ENCODE measurements around the gene BGLAP. TPM values are rescaled to one million over a fixed set of nuclear protein-coding genes. Genes with fewer than 3 reads are reported as not detected.

Gene BGLAP
- total RNA-seq, 1 experiment from 2014 or later = 2.3 TPM

DNA sequence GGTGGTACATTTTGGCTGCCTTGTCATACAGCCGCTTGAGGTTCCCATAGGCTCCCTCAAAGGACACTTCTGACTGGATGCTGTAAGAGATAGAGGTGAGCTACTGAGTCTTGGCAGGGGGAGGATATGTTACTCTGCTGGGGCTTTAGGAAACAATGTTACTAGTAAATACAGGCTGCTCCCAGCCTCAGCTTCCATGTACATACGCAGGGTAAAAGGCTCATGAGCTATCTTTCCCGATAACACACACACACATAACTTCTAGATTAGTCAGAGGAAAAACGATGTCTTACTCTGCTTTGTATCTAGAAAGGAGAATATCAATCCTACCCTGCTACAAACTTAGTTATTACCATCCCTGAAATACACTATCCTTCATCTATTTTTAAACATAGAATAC is 26.4 kb downstream of the BGLAP start (continued):
- TF ChIP-seq, protein P1, sequence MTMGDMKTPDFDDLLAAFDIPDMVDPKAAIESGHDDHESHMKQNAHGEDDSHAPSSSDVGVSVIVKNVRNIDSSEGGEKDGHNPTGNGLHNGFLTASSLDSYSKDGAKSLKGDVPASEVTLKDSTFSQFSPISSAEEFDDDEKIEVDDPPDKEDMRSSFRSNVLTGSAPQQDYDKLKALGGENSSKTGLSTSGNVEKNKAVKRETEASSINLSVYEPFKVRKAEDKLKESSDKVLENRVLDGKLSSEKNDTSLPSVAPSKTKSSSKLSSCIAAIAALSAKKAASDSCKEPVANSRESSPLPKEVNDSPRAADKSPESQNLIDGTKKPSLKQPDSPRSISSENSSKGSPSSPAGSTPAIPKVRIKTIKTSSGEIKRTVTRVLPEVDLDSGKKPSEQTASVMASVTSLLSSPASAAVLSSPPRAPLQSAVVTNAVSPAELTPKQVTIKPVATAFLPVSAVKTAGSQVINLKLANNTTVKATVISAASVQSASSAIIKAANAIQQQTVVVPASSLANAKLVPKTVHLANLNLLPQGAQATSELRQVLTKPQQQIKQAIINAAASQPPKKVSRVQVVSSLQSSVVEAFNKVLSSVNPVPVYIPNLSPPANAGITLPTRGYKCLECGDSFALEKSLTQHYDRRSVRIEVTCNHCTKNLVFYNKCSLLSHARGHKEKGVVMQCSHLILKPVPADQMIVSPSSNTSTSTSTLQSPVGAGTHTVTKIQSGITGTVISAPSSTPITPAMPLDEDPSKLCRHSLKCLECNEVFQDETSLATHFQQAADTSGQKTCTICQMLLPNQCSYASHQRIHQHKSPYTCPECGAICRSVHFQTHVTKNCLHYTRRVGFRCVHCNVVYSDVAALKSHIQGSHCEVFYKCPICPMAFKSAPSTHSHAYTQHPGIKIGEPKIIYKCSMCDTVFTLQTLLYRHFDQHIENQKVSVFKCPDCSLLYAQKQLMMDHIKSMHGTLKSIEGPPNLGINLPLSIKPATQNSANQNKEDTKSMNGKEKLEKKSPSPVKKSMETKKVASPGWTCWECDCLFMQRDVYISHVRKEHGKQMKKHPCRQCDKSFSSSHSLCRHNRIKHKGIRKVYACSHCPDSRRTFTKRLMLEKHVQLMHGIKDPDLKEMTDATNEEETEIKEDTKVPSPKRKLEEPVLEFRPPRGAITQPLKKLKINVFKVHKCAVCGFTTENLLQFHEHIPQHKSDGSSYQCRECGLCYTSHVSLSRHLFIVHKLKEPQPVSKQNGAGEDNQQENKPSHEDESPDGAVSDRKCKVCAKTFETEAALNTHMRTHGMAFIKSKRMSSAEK (CRISPR knock-in tag; IDR thresholded peaks at IDR 0.05; ENCODE audit: borderline replicate concordance) = no peak
- TF ChIP-seq, protein P2, sequence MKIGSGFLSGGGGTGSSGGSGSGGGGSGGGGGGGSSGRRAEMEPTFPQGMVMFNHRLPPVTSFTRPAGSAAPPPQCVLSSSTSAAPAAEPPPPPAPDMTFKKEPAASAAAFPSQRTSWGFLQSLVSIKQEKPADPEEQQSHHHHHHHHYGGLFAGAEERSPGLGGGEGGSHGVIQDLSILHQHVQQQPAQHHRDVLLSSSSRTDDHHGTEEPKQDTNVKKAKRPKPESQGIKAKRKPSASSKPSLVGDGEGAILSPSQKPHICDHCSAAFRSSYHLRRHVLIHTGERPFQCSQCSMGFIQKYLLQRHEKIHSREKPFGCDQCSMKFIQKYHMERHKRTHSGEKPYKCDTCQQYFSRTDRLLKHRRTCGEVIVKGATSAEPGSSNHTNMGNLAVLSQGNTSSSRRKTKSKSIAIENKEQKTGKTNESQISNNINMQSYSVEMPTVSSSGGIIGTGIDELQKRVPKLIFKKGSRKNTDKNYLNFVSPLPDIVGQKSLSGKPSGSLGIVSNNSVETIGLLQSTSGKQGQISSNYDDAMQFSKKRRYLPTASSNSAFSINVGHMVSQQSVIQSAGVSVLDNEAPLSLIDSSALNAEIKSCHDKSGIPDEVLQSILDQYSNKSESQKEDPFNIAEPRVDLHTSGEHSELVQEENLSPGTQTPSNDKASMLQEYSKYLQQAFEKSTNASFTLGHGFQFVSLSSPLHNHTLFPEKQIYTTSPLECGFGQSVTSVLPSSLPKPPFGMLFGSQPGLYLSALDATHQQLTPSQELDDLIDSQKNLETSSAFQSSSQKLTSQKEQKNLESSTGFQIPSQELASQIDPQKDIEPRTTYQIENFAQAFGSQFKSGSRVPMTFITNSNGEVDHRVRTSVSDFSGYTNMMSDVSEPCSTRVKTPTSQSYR (CRISPR knock-in tag; IDR thresholded peaks at IDR 0.05) = no peak
- TF ChIP-seq, protein P3, sequence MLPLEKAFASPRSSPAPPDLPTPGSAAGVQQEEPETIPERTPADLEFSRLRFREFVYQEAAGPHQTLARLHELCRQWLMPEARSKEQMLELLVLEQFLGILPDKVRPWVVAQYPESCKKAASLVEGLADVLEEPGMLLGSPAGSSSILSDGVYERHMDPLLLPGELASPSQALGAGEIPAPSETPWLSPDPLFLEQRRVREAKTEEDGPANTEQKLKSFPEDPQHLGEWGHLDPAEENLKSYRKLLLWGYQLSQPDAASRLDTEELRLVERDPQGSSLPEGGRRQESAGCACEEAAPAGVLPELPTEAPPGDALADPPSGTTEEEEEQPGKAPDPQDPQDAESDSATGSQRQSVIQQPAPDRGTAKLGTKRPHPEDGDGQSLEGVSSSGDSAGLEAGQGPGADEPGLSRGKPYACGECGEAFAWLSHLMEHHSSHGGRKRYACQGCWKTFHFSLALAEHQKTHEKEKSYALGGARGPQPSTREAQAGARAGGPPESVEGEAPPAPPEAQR (CRISPR knock-in tag; IDR thresholded peaks at IDR 0.05) = no peak
- TF ChIP-seq SOX15 (CRISPR knock-in tag; IDR thresholded peaks at IDR 0.05) (no peak), GABPB1 (CRISPR knock-in tag; IDR thresholded peaks at IDR 0.05) (no peak)
- TF ChIP-seq, protein P4, sequence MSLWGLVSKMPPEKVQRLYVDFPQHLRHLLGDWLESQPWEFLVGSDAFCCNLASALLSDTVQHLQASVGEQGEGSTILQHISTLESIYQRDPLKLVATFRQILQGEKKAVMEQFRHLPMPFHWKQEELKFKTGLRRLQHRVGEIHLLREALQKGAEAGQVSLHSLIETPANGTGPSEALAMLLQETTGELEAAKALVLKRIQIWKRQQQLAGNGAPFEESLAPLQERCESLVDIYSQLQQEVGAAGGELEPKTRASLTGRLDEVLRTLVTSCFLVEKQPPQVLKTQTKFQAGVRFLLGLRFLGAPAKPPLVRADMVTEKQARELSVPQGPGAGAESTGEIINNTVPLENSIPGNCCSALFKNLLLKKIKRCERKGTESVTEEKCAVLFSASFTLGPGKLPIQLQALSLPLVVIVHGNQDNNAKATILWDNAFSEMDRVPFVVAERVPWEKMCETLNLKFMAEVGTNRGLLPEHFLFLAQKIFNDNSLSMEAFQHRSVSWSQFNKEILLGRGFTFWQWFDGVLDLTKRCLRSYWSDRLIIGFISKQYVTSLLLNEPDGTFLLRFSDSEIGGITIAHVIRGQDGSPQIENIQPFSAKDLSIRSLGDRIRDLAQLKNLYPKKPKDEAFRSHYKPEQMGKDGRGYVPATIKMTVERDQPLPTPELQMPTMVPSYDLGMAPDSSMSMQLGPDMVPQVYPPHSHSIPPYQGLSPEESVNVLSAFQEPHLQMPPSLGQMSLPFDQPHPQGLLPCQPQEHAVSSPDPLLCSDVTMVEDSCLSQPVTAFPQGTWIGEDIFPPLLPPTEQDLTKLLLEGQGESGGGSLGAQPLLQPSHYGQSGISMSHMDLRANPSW (CRISPR knock-in tag; conservative IDR thresholded peaks at IDR 0.05; ENCODE audit: low read depth) = no peak
- TF ChIP-seq, protein P5, sequence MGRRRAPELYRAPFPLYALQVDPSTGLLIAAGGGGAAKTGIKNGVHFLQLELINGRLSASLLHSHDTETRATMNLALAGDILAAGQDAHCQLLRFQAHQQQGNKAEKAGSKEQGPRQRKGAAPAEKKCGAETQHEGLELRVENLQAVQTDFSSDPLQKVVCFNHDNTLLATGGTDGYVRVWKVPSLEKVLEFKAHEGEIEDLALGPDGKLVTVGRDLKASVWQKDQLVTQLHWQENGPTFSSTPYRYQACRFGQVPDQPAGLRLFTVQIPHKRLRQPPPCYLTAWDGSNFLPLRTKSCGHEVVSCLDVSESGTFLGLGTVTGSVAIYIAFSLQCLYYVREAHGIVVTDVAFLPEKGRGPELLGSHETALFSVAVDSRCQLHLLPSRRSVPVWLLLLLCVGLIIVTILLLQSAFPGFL (CRISPR knock-in tag; IDR thresholded peaks at IDR 0.05; ENCODE audit: borderline replicate concordance) = no peak

DNA sequence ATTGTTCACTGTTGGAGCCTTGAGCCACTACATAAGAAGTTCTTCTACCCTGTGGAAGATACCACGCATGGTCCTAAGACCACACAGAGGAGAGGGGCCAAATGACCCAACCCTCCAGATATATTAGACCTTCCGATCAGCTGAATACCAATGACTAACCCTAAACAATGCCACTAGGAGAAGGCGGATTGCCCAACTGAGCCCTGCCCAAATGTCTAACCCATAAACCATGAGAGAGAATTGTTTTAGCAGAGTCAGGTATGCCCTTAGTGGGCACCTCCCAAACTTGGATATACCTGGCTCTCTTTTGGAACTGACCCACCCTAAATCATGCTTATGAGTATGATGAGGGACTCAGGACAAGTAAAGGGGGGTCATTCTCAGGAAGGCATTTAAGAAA is 28.3 kb downstream of the BGLAP start:
- Mint-ChIP-seq H3K27me3 (ENCODE audit: low read depth) (no peaks in the 10 kb centered on the region), H3K4me1 (no peaks in the 10 kb centered on the region), H3K9me3 (no peaks in the 10 kb centered on the region), H3K27ac (no peak overlapping the region), H3K36me3 (peaks cover 79% of the 10 kb centered on the region), H3K4me3 (no peak overlapping the region)
- DNase-seq (ENCODE audit: low spot score) = no peak
- POLR2A ChIA-PET = no interaction called here
- no peak for ATAC-seq
- CTCF ChIA-PET = no interaction called here
- TF ChIP-seq ZNF423 (CRISPR knock-in tag; IDR thresholded peaks at IDR 0.05) (no peak), TCF7 (CRISPR knock-in tag; IDR thresholded peaks at IDR 0.05; ENCODE audit: low read depth) (no peak), ZNF232 (CRISPR knock-in tag; IDR thresholded peaks at IDR 0.05) (no peak), PRRX2 (CRISPR knock-in tag; IDR thresholded peaks at IDR 0.05) (no peak)
- TF ChIP-seq, protein P6, sequence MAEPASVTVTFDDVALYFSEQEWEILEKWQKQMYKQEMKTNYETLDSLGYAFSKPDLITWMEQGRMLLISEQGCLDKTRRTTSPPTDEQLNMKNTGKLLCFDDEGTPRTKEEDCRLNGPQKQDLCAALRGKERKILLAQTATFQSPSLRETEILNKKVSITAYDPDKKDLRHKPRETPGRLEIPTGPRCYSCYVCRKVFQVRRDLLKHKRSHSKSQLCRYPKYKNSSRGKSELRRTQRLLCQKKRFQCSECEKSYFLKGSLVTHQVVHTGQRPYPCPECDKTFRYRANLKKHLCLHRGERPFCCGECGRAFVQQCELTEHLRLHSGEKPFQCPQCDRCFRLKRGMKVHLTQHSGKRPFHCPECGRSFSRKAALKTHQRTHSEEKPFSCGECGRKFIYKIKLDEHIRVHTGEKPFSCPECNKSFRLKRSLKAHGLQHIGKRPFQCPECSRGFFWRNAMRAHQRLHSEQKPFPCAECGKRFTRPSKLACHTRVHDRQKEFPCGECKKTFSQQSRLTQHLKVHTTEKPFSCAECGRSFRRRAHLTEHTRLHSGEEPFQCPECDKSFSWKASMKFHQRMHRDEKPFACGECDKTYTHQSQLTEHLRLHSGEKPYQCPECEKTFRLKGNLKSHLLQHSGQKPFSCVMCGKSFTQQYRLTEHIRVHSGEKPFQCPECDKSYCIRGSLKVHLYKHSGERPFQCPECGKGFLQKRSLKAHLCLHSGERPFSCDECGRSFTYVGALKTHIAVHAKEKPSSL (CRISPR knock-in tag; conservative IDR thresholded peaks at IDR 0.05) = no peak
- TF ChIP-seq, protein P7, sequence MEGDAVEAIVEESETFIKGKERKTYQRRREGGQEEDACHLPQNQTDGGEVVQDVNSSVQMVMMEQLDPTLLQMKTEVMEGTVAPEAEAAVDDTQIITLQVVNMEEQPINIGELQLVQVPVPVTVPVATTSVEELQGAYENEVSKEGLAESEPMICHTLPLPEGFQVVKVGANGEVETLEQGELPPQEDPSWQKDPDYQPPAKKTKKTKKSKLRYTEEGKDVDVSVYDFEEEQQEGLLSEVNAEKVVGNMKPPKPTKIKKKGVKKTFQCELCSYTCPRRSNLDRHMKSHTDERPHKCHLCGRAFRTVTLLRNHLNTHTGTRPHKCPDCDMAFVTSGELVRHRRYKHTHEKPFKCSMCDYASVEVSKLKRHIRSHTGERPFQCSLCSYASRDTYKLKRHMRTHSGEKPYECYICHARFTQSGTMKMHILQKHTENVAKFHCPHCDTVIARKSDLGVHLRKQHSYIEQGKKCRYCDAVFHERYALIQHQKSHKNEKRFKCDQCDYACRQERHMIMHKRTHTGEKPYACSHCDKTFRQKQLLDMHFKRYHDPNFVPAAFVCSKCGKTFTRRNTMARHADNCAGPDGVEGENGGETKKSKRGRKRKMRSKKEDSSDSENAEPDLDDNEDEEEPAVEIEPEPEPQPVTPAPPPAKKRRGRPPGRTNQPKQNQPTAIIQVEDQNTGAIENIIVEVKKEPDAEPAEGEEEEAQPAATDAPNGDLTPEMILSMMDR (IDR thresholded peaks at IDR 0.05) = no peak
- TF ChIP-seq, protein P8, sequence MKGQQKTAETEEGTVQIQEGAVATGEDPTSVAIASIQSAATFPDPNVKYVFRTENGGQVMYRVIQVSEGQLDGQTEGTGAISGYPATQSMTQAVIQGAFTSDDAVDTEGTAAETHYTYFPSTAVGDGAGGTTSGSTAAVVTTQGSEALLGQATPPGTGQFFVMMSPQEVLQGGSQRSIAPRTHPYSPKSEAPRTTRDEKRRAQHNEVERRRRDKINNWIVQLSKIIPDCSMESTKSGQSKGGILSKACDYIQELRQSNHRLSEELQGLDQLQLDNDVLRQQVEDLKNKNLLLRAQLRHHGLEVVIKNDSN (CRISPR knock-in tag; IDR thresholded peaks at IDR 0.05) = no peak

Measured in WTC11 (cell line).